IPS DF 6.9 (cell line): ENCODE results near the gene ADCY6.

Experiments used
- DNase-seq: peaks from one replicate; pipeline ENCODE4 v3.0.0-alpha.2; 2013; ENCODE audit warnings: low read depth, low spot score
- H3K27ac ChIP-seq: one replicate; pipeline ENCODE4 v1.5.1; 2013; ENCODE audit warnings: low read length, control low read depth
- H3K27me3 ChIP-seq: 2 replicates; pipeline ENCODE4 v1.6.1; 2013; ENCODE audit warnings: mild to moderate bottlenecking, low read length; ENCODE audit not compliant: control insufficient read depth, insufficient read depth
- H3K36me3 ChIP-seq: 2 replicates; pipeline ENCODE4 v1.6.1; 2013; ENCODE audit warnings: low read length; ENCODE audit not compliant: control insufficient read depth, insufficient read depth
- H3K4me1 ChIP-seq: 2 replicates; pipeline ENCODE4 v1.6.1; 2013; ENCODE audit warnings: low read length; ENCODE audit not compliant: control insufficient read depth, insufficient read depth
- H3K4me3 ChIP-seq: 2 replicates; pipeline ENCODE4 v1.5.1; 2013; ENCODE audit warnings: mild to moderate bottlenecking, low read length
- H3K9me3 ChIP-seq: 2 replicates; pipeline ENCODE4 v1.6.1; 2013; ENCODE audit warnings: low read length, inconsistent platforms; ENCODE audit not compliant: control insufficient read depth, insufficient read depth
- WGBS: extraction: QIAGEN DNeasy Blood & Tissue Kit; methylation state at CpG from one replicate; pipeline ENCODE4 v1.1.7; 2013; ENCODE audit warnings: mixed read lengths, missing lambda C conversion rate; ENCODE audit not compliant: insufficient read length, insufficient coverage; 5-methylcytosine and 5-hydroxymethylcytosine counted together

The ADCY6 gene

GRCh38 chr12:48782457-48783395 lies 6.2 kb downstream of the ADCY6 start:
- DNase-seq, result no peak
- no peak overlapping the region for H3K27ac ChIP-seq
- H3K4me1 ChIP-seq, result peaks cover 6% of the 10 kb centered on the region
- H3K27me3 ChIP-seq, result no peaks in the 10 kb centered on the region
- no peaks in the 10 kb centered on the region for H3K36me3 ChIP-seq
- no CpG with 5 or more reads among the region's 63 CpGs for WGBS
- H3K4me3 ChIP-seq, result no peak overlapping the region
- no peaks in the 10 kb centered on the region for H3K9me3 ChIP-seq

GRCh38 chr12:48781750-48782456 lies 7.0 kb downstream of the ADCY6 start:
- no peaks in the 10 kb centered on the region for H3K9me3 ChIP-seq
- no peak for DNase-seq
- no peaks in the 10 kb centered on the region for H3K27me3 ChIP-seq
- no CpG with 5 or more reads among the region's 9 CpGs for WGBS
- no peak overlapping the region for H3K4me3 ChIP-seq
- peaks cover 9% of the 10 kb centered on the region for H3K4me1 ChIP-seq
- no peak overlapping the region for H3K27ac ChIP-seq
- H3K36me3 ChIP-seq, result peaks cover 3% of the 10 kb centered on the region; the same call in 1 of the 2 replicates

GRCh38 chr12:48780381-48781025 lies 8.4 kb downstream of the ADCY6 start:
- WGBS, result no CpG with 5 or more reads among the region's 11 CpGs
- Histone ChIP-seq H3K27me3 (no peaks in the 10 kb centered on the region), H3K9me3 (no peaks in the 10 kb centered on the region), H3K27ac (no peak overlapping the region), H3K4me1 (peaks cover 9% of the 10 kb centered on the region), H3K4me3 (no peak overlapping the region), H3K36me3 (peaks cover 6% of the 10 kb centered on the region; the same call in 1 of the 2 replicates)
- no peak for DNase-seq

GRCh38 chr12:48779869-48780268 lies 9.0 kb downstream of the ADCY6 start:
- Histone ChIP-seq H3K36me3 (peaks cover 6% of the 10 kb centered on the region; the same call in 1 of the 2 replicates), H3K27ac (no peak overlapping the region), H3K9me3 (no peaks in the 10 kb centered on the region), H3K4me3 (no peak overlapping the region), H3K4me1 (peaks cover 9% of the 10 kb centered on the region), H3K27me3 (no peaks in the 10 kb centered on the region)
- no peak for DNase-seq
- no CpG with 5 or more reads among the region's 3 CpGs for WGBS

- Histone ChIP-seq H3K4me3 (no peak overlapping the region), H3K9me3 (no peaks in the 10 kb centered on the region), H3K27ac (no peak overlapping the region), H3K36me3 (peaks cover 10% of the 10 kb centered on the region; the same call in 1 of the 2 replicates), H3K4me1 (peaks cover 9% of the 10 kb centered on the region), H3K27me3 (no peaks in the 10 kb centered on the region)
- DNase-seq, result no peak
- no CpG with 5 or more reads among the region's 16 CpGs for WGBS
Measured at GRCh38 chr12:48777501-48778400, 11.1 kb downstream of the ADCY6 start.

GRCh38 chr12:48776956-48777355 lies 11.9 kb downstream of the ADCY6 start:
- Histone ChIP-seq H3K4me3 (no peak overlapping the region), H3K4me1 (peaks cover 9% of the 10 kb centered on the region), H3K36me3 (peaks cover 10% of the 10 kb centered on the region; the same call in 1 of the 2 replicates), H3K27ac (no peak overlapping the region), H3K27me3 (no peaks in the 10 kb centered on the region), H3K9me3 (no peaks in the 10 kb centered on the region)
- WGBS, result no CpG with 5 or more reads among the region's 6 CpGs
- no peak for DNase-seq

GRCh38 chr12:48775991-48776649 lies 12.8 kb downstream of the ADCY6 start:
- Histone ChIP-seq H3K27me3 (no peaks in the 10 kb centered on the region), H3K36me3 (peaks cover 13% of the 10 kb centered on the region; the same call in 1 of the 2 replicates), H3K4me1 (peaks cover 9% of the 10 kb centered on the region), H3K9me3 (no peaks in the 10 kb centered on the region), H3K27ac (no peak overlapping the region), H3K4me3 (no peak overlapping the region)
- no CpG with 5 or more reads among the region's 29 CpGs for WGBS
- DNase-seq, result no peak

- H3K9me3 ChIP-seq, result no peaks in the 10 kb centered on the region
- DNase-seq, result no peak
- no peak overlapping the region for H3K4me3 ChIP-seq
- no peak overlapping the region for H3K27ac ChIP-seq
- H3K36me3 ChIP-seq, result peaks cover 13% of the 10 kb centered on the region; the same call in 1 of the 2 replicates
- no peaks in the 10 kb centered on the region for H3K27me3 ChIP-seq
- no CpG with 5 or more reads among the region's 8 CpGs for WGBS
- peaks cover 9% of the 10 kb centered on the region for H3K4me1 ChIP-seq
Measured at GRCh38 chr12:48775299-48775698, 13.6 kb downstream of the ADCY6 start.

GRCh38 chr12:48774516-48774915 lies 14.4 kb downstream of the ADCY6 start:
- Histone ChIP-seq H3K27me3 (no peaks in the 10 kb centered on the region), H3K36me3 (peaks cover 13% of the 10 kb centered on the region; the same call in 1 of the 2 replicates), H3K4me3 (no peak overlapping the region), H3K4me1 (peaks cover 9% of the 10 kb centered on the region), H3K9me3 (no peaks in the 10 kb centered on the region), H3K27ac (no peak overlapping the region)
- DNase-seq, result no peak
- WGBS, result no CpG with 5 or more reads among the region's 2 CpGs
